ENCODE data around the gene IL4.

Gene IL4

GRCh38 chr5:132658381-132659302, 15.1 kb upstream of the IL4 start:
- no peak for DNase-seq (ENCODE audit: low read depth)
- no peak overlapping the region for H3K4me3 ChIP-seq (ENCODE audit: low read length)
- TF ChIP-seq, protein P1, sequence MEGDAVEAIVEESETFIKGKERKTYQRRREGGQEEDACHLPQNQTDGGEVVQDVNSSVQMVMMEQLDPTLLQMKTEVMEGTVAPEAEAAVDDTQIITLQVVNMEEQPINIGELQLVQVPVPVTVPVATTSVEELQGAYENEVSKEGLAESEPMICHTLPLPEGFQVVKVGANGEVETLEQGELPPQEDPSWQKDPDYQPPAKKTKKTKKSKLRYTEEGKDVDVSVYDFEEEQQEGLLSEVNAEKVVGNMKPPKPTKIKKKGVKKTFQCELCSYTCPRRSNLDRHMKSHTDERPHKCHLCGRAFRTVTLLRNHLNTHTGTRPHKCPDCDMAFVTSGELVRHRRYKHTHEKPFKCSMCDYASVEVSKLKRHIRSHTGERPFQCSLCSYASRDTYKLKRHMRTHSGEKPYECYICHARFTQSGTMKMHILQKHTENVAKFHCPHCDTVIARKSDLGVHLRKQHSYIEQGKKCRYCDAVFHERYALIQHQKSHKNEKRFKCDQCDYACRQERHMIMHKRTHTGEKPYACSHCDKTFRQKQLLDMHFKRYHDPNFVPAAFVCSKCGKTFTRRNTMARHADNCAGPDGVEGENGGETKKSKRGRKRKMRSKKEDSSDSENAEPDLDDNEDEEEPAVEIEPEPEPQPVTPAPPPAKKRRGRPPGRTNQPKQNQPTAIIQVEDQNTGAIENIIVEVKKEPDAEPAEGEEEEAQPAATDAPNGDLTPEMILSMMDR (conservative IDR thresholded peaks at IDR 0.05; ENCODE audit: low read length) = no peak

- TF ChIP-seq, protein P1 (conservative IDR thresholded peaks at IDR 0.05; ENCODE audit: low read length) = no peak
- no peak for DNase-seq (ENCODE audit: low read depth)
- H3K4me3 ChIP-seq (ENCODE audit: low read length) = no peak overlapping the region
Measured at GRCh38 chr5:132659598-132660493, 13.9 kb upstream of the IL4 start.

DNA sequence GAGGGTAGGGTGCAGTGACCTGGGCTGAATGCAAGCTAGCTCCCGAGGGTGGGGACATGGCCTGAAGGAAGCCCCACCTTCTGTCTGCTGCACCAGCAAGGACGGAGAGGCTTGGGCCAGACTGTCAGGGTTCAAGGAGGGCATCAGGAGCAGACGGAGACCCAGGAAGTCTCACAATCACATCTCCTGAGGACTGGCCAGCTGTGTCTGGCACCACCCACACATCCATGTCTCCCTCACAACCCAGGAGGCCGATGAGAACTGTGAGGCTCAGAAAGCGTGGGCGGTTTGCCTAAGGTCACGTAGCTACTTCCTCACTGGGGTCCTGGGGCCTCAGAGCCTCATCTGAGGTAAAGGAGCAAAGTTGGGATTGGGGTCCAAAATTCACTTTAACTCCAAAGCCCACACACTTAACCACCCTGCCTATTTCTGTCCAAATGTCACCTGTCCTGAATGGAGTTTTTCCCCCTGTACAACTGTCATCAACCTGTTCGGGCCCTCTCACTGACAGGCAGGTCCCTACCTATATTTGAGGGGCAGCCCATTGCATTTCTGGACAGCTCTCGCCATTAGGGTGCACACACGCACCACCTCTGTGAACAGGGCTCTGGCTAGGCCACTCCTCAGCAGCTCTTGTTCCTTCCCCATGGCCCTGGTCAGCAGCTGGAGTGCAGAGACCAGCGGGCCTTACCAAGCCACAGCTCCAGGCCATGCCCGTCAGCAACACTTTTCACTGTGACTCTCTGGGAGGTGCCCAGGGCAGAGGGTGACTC, 12.4 kb upstream of the IL4 start:
- TF ChIP-seq, protein P1 (conservative IDR thresholded peaks at IDR 0.05; ENCODE audit: low read length) = no peak
- no peak for DNase-seq (ENCODE audit: low read depth)

DNA sequence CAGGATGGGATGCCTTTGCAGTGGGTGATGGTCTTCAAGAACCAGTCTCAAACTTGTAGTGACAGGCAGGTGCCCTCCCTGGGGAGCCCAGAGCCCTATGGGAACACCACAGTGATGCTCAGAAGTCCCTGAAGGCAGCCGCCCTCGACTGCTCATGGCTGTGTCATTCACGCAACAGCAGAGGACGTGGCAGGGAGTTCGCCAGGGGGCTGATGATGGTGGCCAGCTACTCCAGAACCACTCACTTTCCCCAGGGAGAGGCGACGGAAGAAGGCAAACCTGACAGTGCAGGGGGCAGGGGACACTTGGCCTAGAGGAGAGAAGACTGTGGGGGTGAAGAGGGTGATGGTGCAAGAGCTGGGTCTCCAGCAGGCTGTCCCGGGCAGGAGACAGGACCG, 11.8 kb upstream of the IL4 start:
- H3K4me3 ChIP-seq (ENCODE audit: low read length) = no peak overlapping the region
- TF ChIP-seq, protein P1 (conservative IDR thresholded peaks at IDR 0.05; ENCODE audit: low read length) = no peak
- DNase-seq (ENCODE audit: low read depth) = no peak

More for the DNA sequence above, 12.4 kb upstream of the IL4 start:
- no peak overlapping the region for H3K4me3 ChIP-seq (ENCODE audit: low read length)

- H3K4me3 ChIP-seq (ENCODE audit: low read length) = no peak overlapping the region
- DNase-seq (ENCODE audit: low read depth) = peak; percentile 12
- TF ChIP-seq, protein P1 (conservative IDR thresholded peaks at IDR 0.05; ENCODE audit: low read length) = no peak
Measured at GRCh38 chr5:132662925-132663770, 10.6 kb upstream of the IL4 start.
